Hepatocyte (in vitro differentiated cells): ENCODE results near the gene RPAP3.
A peak's percentile ranks its signal among the peaks of the same experiment; 100 is the strongest.

Experiments used
- CTCF ChIP-seq: fragments of 200-600 bp; sonication (generic); IDR thresholded peaks from 2 replicates; pipeline ENCODE4 v1.5.1; 2016; ENCODE audit warnings: antibody characterized with exemption, mild to moderate bottlenecking; ENCODE audit not compliant: poor library complexity
- EZH2 ChIP-seq: fragments of 200-600 bp; sonication (generic); IDR thresholded peaks from 2 replicates; pipeline ENCODE4 v1.6.1; 2016; ENCODE audit warnings: antibody characterized with exemption, mild to moderate bottlenecking, borderline replicate concordance

- peak; percentile 86 for TF ChIP-seq CTCF
- no peak for TF ChIP-seq EZH2
Measured at GRCh38 chr12:47715393-47715876, 9.6 kb upstream of the RPAP3 start.
